ENCODE measurements around the gene MECR.

The MECR gene

DNA sequence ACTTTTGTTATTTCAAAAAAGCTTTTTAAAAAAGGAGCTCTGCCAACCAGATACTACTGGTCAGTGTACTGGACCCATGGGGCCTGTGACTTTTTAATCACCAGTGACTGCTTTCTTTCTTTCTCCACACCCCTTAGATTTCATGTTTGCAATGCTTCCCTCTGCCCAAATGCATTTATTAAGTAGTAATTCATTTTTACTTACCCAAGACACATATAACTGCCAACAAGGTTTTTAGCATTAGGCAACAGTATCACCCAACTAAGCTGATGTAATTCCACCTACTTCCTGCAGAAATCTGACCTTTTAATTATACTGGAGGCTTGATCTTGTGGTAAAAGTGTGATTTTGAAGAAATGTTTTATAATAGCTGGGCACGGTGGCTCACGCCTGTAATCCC, 12.5 kb downstream of the MECR start:
- H3K4me2 ChIP-seq (ENCODE audit: low read length): no peak overlapping the region
- H3K4me3 ChIP-seq (ENCODE audit: low read length): no peak overlapping the region
- H4K20me1 ChIP-seq (ENCODE audit: insufficient read depth, low read length): no peaks in the 10 kb centered on the region
- TF ChIP-seq EZH2phosphoT487 (IDR thresholded peaks at IDR 0.05; ENCODE audit: low read depth): no peak
- H3K27ac ChIP-seq (ENCODE audit: low read length): no peak overlapping the region
- H3K27me3 ChIP-seq (ENCODE audit: low read depth, low read length): no peaks in the 10 kb centered on the region
- no peaks in the 10 kb centered on the region for H3K36me3 ChIP-seq (replicated peaks; ENCODE audit: low read depth, low read length)
- H3K9me3 ChIP-seq (ENCODE audit: insufficient read depth, low read length): no peaks in the 10 kb centered on the region
- H3K79me2 ChIP-seq (ENCODE audit: low read length): no peaks in the 10 kb centered on the region
- no peaks in the 10 kb centered on the region for H3K4me1 ChIP-seq (ENCODE audit: low read length)
- H3K9ac ChIP-seq (ENCODE audit: low read length): no peak overlapping the region
- H2AFZ ChIP-seq (ENCODE audit: low read depth, low read length): no peak overlapping the region

DNA sequence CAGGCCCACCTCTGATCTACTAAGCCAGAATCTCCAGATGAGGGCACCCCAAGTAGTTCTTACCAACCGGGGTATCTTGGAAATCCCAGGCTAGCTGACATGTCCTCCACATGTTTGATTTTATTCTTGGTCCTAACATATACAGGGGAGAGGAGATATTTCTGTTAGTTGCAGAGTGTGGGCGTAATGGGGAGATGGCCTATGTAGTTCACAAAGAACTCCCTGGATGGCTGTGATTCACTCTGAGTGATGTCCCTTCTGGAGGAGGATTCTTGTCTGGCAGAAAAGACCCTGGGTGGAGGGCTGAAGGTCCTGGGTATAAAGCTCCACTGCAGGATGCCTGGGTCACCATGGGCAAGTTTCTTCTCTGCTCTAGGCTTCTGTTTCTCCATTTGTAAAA, 13.1 kb downstream of the MECR start:
- H3K4me3 ChIP-seq (ENCODE audit: low read length): no peak overlapping the region
- no peaks in the 10 kb centered on the region for H3K79me2 ChIP-seq (ENCODE audit: low read length)
- no peaks in the 10 kb centered on the region for H3K36me3 ChIP-seq (replicated peaks; ENCODE audit: low read depth, low read length)
- TF ChIP-seq, protein P1, sequence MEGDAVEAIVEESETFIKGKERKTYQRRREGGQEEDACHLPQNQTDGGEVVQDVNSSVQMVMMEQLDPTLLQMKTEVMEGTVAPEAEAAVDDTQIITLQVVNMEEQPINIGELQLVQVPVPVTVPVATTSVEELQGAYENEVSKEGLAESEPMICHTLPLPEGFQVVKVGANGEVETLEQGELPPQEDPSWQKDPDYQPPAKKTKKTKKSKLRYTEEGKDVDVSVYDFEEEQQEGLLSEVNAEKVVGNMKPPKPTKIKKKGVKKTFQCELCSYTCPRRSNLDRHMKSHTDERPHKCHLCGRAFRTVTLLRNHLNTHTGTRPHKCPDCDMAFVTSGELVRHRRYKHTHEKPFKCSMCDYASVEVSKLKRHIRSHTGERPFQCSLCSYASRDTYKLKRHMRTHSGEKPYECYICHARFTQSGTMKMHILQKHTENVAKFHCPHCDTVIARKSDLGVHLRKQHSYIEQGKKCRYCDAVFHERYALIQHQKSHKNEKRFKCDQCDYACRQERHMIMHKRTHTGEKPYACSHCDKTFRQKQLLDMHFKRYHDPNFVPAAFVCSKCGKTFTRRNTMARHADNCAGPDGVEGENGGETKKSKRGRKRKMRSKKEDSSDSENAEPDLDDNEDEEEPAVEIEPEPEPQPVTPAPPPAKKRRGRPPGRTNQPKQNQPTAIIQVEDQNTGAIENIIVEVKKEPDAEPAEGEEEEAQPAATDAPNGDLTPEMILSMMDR (IDR thresholded peaks at IDR 0.05; ENCODE audit: low read depth, low read length): no peak
- TF ChIP-seq EZH2phosphoT487 (IDR thresholded peaks at IDR 0.05; ENCODE audit: low read depth): no peak
- no peak overlapping the region for H3K27ac ChIP-seq (ENCODE audit: low read length)
- no peak overlapping the region for H3K9ac ChIP-seq (ENCODE audit: low read length)
- H3K9me3 ChIP-seq (ENCODE audit: insufficient read depth, low read length): no peaks in the 10 kb centered on the region
- H3K4me1 ChIP-seq (ENCODE audit: low read length): no peaks in the 10 kb centered on the region
- H3K27me3 ChIP-seq (ENCODE audit: low read depth, low read length): no peaks in the 10 kb centered on the region
- H4K20me1 ChIP-seq (ENCODE audit: insufficient read depth, low read length): no peaks in the 10 kb centered on the region
- H2AFZ ChIP-seq (ENCODE audit: low read depth, low read length): no peak overlapping the region
- no peak overlapping the region for H3K4me2 ChIP-seq (ENCODE audit: low read length)

DNA sequence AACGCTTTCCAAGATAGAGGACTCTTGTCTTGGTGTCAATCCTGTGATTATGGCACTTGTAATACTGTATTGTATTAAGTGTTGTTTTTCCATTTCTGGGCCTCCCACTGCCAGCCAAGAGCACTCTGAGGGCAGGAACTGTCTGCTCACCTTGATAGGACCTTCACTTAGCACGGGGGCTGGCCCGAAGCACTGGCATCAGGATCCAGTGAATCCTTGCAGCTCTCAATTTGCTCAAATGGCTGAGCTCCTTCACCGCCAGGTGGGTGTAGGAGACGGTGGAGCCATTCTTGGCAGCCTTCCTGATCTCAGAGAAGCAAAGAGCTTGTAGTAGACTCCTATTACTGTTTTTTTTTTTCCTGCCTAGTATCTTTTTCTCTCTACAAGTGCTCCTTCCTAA, 17.7 kb downstream of the MECR start:
- Histone ChIP-seq H3K79me2 (ENCODE audit: low read length) (no peaks in the 10 kb centered on the region), H3K9me3 (ENCODE audit: insufficient read depth, low read length) (no peaks in the 10 kb centered on the region), H2AFZ (ENCODE audit: low read depth, low read length) (no peak overlapping the region), H3K4me2 (ENCODE audit: low read length) (no peak overlapping the region), H3K4me3 (ENCODE audit: low read length) (no peak overlapping the region), H3K9ac (ENCODE audit: low read length) (no peak overlapping the region), H4K20me1 (ENCODE audit: insufficient read depth, low read length) (no peaks in the 10 kb centered on the region), H3K27me3 (ENCODE audit: low read depth, low read length) (no peaks in the 10 kb centered on the region), H3K36me3 (replicated peaks; ENCODE audit: low read depth, low read length) (peaks cover 6% of the 10 kb centered on the region), H3K4me1 (ENCODE audit: low read length) (peaks cover 17% of the 10 kb centered on the region), H3K27ac (ENCODE audit: low read length) (no peak overlapping the region)
- TF ChIP-seq, protein P1 (IDR thresholded peaks at IDR 0.05; ENCODE audit: low read depth, low read length): no peak
- TF ChIP-seq EZH2phosphoT487 (IDR thresholded peaks at IDR 0.05; ENCODE audit: low read depth): no peak

DNA sequence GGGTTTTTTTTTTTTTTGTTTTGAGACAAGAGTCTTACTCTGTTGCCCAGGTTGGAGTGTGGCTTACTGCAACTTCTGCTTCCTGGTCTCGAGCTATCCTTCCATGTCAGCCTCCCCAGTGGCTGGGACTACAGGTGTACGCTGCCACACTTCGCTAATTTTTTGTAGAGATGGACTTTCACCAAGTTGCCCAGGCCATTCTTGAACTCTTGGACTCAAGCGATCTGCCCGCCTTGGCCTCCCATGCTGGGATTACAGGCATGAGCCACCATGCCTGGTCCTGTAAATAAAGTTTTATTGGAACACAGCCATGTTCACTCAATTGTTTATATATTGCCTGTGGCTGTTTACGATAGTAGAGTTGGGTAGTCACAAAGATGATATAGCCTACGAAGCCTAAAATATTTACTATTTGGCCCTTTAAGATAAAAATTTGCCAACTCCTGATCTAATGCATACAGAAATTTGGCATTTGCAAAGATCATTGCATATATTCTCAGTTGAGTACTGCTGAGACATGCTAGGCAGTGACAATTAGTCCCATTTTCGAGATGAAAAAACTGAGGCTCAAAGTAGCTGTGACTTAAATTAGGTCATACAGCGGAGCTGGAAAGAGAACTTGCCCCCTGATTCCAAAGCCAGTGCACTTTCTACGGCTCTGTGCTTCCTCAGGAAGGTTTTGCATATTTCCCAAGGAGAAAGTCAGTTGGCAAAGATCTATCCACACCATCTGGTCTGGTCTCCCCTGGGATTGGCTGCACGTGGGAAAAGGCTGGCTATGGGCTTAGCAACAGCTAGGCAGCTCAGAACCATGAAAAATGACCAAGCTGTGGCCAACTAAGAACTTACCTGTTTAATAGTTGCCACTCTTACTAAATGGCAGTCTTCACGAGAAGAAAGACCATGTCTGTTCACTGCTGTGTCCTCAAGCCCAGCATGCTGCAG, 19.4 kb downstream of the MECR start:
- no peak overlapping the region for H3K9ac ChIP-seq (ENCODE audit: low read length)
- no peaks in the 10 kb centered on the region for H3K27me3 ChIP-seq (ENCODE audit: low read depth, low read length)
- H2AFZ ChIP-seq (ENCODE audit: low read depth, low read length): no peak overlapping the region
- peak overlapping the region; percentile 75 for H3K4me2 ChIP-seq (ENCODE audit: low read length)
- no peaks in the 10 kb centered on the region for H3K9me3 ChIP-seq (ENCODE audit: insufficient read depth, low read length)
- no peak overlapping the region for H3K4me3 ChIP-seq (ENCODE audit: low read length)
- H4K20me1 ChIP-seq (ENCODE audit: insufficient read depth, low read length): no peaks in the 10 kb centered on the region
- no peaks in the 10 kb centered on the region for H3K79me2 ChIP-seq (ENCODE audit: low read length)
- no peak for TF ChIP-seq EZH2phosphoT487 (IDR thresholded peaks at IDR 0.05; ENCODE audit: low read depth)
- TF ChIP-seq, protein P1 (IDR thresholded peaks at IDR 0.05; ENCODE audit: low read depth, low read length): no peak
- peaks cover 6% of the 10 kb centered on the region for H3K36me3 ChIP-seq (replicated peaks; ENCODE audit: low read depth, low read length)
- peak overlapping the region; percentile 86 for H3K27ac ChIP-seq (ENCODE audit: low read length)
- peaks cover 17% of the 10 kb centered on the region for H3K4me1 ChIP-seq (ENCODE audit: low read length)

All from OCI-LY3 (cell line).